Naive thymus-derived CD4-positive, alpha-beta T cell (primary cell): Measurements from ENCODE around the gene EPS8L3. TPM values are rescaled to one million over a fixed set of nuclear protein-coding genes. Genes with fewer than 3 reads are reported as not detected.
"Not testable (repeated sequence)": the region's sequence is repeated elsewhere in the genome, so short reads cannot be mapped to it uniquely, and the experiment has no call there.

ENCODE experiments used
- ATAC-seq: fragments of 150-1000 bp; cut with Tn5 transposase; 2 replicates; pipeline ENCODE4 v1.10.0; 2021; ENCODE audit warnings: mild to moderate bottlenecking, moderate library complexity
- CTCF ChIA-PET: fragments of 350-600 bp; sonication (Branson Sonifier 250); formaldehyde crosslinking; loops from one replicate; lab custom pipeline; 2021; ENCODE audit warnings: antibody characterized with exemption; lab: Charles Lee
- POLR2A ChIA-PET: fragments of 350-600 bp; sonication (Branson Sonifier 250); formaldehyde crosslinking; loops from one replicate; lab custom pipeline; 2021; ENCODE audit warnings: antibody characterized with exemption, inconsistent platforms; lab: Charles Lee
- DNase-seq, 9 donors: peaks; one replicate each; pipeline versions ENCODE4 v3.0.0 to v3.0.0-alpha.2; 2020 to 2022; ENCODE audit warnings: mixed read lengths in 1 of 9
- H3K27ac ChIP-seq: one replicate; pipeline ENCODE4 v1.7.0; 2013; ENCODE audit warnings: mild to moderate bottlenecking, low read depth, low read length, moderate library complexity
- H3K27me3 ChIP-seq, 2 donors: one replicate each; pipeline ENCODE4 v1.7.0; 2013; ENCODE audit warnings: low read length in 2 of 2, mild to moderate bottlenecking in 2 of 2, moderate library complexity in 2 of 2; ENCODE audit not compliant: control insufficient read depth in 2 of 2, insufficient read depth in 2 of 2
- H3K36me3 ChIP-seq, 3 experiments: 1 replicate in 2 of 3; 2 replicates in 1 of 3; pipeline ENCODE4 v1.7.0; 2013; ENCODE audit warnings: low read length in 3 of 3, mild to moderate bottlenecking in 3 of 3, moderate library complexity in 1 of 3; ENCODE audit not compliant: insufficient read depth in 3 of 3, control insufficient read depth in 2 of 3
- H3K4me1 ChIP-seq, 2 donors: one replicate each; pipeline ENCODE4 v1.7.0; 2013; ENCODE audit warnings: low read length in 2 of 2, mild to moderate bottlenecking in 2 of 2, moderate library complexity in 1 of 2; ENCODE audit not compliant: control insufficient read depth in 2 of 2, insufficient read depth in 2 of 2
- H3K4me3 ChIP-seq: 2 replicates; pipeline ENCODE4 v1.7.0; 2013; ENCODE audit warnings: mild to moderate bottlenecking, low read length
- H3K9me3 ChIP-seq, 3 experiments: 1 replicate in 2 of 3; 2 replicates in 1 of 3; pipeline ENCODE4 v1.7.0; 2013; ENCODE audit warnings: low read length in 3 of 3; ENCODE audit not compliant: control insufficient read depth in 2 of 3
- H3K27ac Mint-ChIP-seq, 9 donors: one replicate each; pipeline ENCODE4 v1.8.0; 2020 to 2022; ENCODE audit warnings: mixed read lengths in 9 of 9, mild to moderate bottlenecking in 8 of 9, moderate library complexity in 5 of 9, inconsistent platforms in 2 of 9
- H3K27me3 Mint-ChIP-seq, 5 donors: one replicate each; pipeline ENCODE4 v1.8.0; 2021 to 2022; ENCODE audit warnings: mixed read lengths in 5 of 5, mild to moderate bottlenecking in 1 of 5
- H3K36me3 Mint-ChIP-seq, 5 donors: one replicate each; pipeline ENCODE4 v1.8.0; 2020 to 2022; ENCODE audit warnings: mixed read lengths in 5 of 5, mild to moderate bottlenecking in 3 of 5, inconsistent platforms in 1 of 5
- H3K4me1 Mint-ChIP-seq, 7 donors: one replicate each; pipeline ENCODE4 v1.8.0; 2020 to 2022; ENCODE audit warnings: mixed read lengths in 7 of 7, mild to moderate bottlenecking in 3 of 7, inconsistent platforms in 1 of 7
- H3K4me3 Mint-ChIP-seq, 10 donors: one replicate each; pipeline ENCODE4 v1.8.0; 2020 to 2022; ENCODE audit warnings: mild to moderate bottlenecking in 10 of 10, mixed read lengths in 10 of 10, moderate library complexity in 6 of 10, inconsistent platforms in 2 of 10
- H3K9me3 Mint-ChIP-seq, 11 donors: one replicate each; pipeline ENCODE4 v1.8.0; 2020 to 2022; ENCODE audit warnings: mixed read lengths in 11 of 11, mild to moderate bottlenecking in 4 of 11, inconsistent platforms in 1 of 11, moderate library complexity in 1 of 11
- intact Hi-C, 2 donors: fragments of 100-400 bp; cut with micrococcal nuclease; formaldehyde crosslinking; loops; one replicate each; pipeline ENCODE4 v1.15.1; 2023
- polyA plus RNA-seq, 2 donors: library from polyadenylated mRNA; unstranded; fragments of 300-500 nt; fragmentation: Illumina TruSeq; gene quantifications; one replicate each; pipeline ENCODE4 v1.2.3, GENCODE V29; 2021
- total RNA-seq, 6 experiments: library from RNA in 5 of 6; stranded (reverse) in 5 of 6; gene quantifications; 1 replicate in 5 of 6; 2 replicates in 1 of 6; pipeline ENCODE4 v1.2.3 and lab custom pipeline; 2021 to 2026

Gene EPS8L3
- total and polyA plus RNA-seq, 7 experiments from 2014 or later = not detected

DNA sequence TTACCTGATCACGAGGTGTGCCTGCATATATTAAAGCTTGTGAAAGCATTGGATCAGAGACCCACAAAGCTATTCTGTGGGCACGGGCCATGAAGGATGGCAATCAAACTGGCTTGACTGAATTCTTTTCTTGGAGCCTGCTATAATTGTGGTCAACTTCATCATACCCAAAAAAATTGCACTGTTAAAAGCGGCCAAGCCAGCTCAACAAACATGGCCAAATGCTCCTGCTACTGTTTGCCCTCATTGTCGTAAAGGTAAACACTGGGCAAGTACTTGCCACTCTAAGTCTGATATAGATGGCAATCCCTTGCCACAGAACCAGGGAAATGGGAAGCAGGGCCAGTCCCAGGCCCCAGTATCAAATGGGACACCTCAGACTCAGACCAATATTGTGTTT, 58.3 kb downstream of the EPS8L3 start:
- POLR2A ChIA-PET = no interaction called here
- intact Hi-C loops = loop anchor here in 1 of 2 donors (5.0 kb wide), 1 partner anchor 38 kb away; the partner anchor contains the start of gene GSTM2

DNA sequence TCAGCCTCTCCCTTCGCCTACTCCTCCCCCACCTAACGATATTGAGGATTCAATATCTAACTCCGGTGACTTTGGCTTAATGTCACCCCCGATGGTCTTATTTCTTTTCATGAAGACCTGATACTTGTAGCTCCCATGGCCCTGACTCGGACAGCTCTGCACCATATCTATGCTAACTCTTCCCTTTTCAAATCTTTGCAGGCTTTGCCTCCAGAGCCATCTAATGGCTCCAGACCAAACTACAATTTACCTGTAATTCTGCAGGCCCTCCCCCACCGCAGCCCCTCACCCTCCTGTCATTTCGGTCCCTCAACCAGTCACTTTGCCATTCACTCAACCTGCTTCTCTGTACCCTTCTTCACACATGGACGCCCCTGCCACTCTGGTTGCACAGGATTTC, 59.5 kb downstream of the EPS8L3 start:
- Mint-ChIP-seq H3K9me3 (peaks cover 3 to 35% (median 11%) of the 10 kb centered on the region in 11 donors), H3K36me3 (peaks cover 5 to 49% (median 21%) of the 10 kb centered on the region in 5 donors), H3K27me3 (peaks cover 0 to 12% (median 0%) of the 10 kb centered on the region in 5 donors), H3K4me1 (peaks cover 0 to 1% (median 0%) of the 10 kb centered on the region in 7 donors), H3K4me3 (no peak overlapping the region), H3K27ac (no peak overlapping the region)
- Histone ChIP-seq H3K36me3 (no peaks in the 10 kb centered on the region), H3K4me1 (no peaks in the 10 kb centered on the region), H3K9me3 (no peaks in the 10 kb centered on the region), H3K27ac (no peak overlapping the region), H3K4me3 (no peak overlapping the region), H3K27me3 (no peaks in the 10 kb centered on the region)
- no peak for ATAC-seq
- ChIA-PET POLR2A (no interaction called here), CTCF (no interaction called here)
- intact Hi-C loops = loop anchor here in 1 of 2 donors (5.0 kb wide), 1 partner anchor 62 kb away; no protein-coding TSS in a partner anchor
- no peak for DNase-seq

More for the DNA sequence above, 58.3 kb downstream of the EPS8L3 start:
- CTCF ChIA-PET = interaction anchor here (0.9 kb wide), 1 partner anchor 69 kb away, joined by 3 read pairs; no protein-coding TSS in a partner anchor
- Histone ChIP-seq H3K27ac (no peak overlapping the region), H3K9me3 (no peaks in the 10 kb centered on the region), H3K36me3 (no peaks in the 10 kb centered on the region), H3K4me3 (no peak overlapping the region), H3K4me1 (no peaks in the 10 kb centered on the region), H3K27me3 (no peaks in the 10 kb centered on the region)
- peaks cover 0 to 12% (median 0%) of the 10 kb centered on the region in 5 donors for H3K27me3 Mint-ChIP-seq
- H3K36me3 Mint-ChIP-seq = peaks cover 8 to 54% (median 24%) of the 10 kb centered on the region in 5 donors
- H3K27ac Mint-ChIP-seq = no peak overlapping the region
- H3K4me1 Mint-ChIP-seq = peaks cover 0 to 1% (median 0%) of the 10 kb centered on the region in 7 donors
- H3K4me3 Mint-ChIP-seq = no peak overlapping the region
- no peak for ATAC-seq
- no peak for DNase-seq
- H3K9me3 Mint-ChIP-seq = peaks cover 4 to 40% (median 16%) of the 10 kb centered on the region in 11 donors

DNA sequence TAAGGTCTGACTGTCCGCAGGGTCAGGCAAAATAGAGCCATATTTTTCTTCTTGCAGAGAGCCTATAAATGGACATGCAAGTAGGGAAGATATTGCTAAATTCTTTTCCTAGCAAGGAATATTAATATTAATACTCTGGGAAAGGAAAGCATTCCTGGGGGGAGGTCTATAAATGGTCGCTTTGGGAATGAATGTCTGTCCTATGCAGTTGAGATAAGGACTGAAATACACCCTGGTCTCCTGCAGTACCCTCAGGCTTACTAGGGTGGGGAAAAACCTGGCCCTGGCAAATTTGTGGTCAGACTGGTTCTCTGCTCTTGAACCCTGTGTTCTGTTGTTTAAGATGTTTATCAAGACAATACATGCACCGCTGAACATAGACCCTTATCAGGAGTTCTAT, 60.8 kb downstream of the EPS8L3 start:
- H3K4me3 Mint-ChIP-seq, H3K4me1 ChIP-seq, H3K4me1 Mint-ChIP-seq, CTCF ChIA-PET, H3K9me3 ChIP-seq, H3K27ac ChIP-seq, H3K27ac Mint-ChIP-seq, DNase-seq, ATAC-seq, POLR2A ChIA-PET, H3K4me3 ChIP-seq, H3K36me3 ChIP-seq, H3K27me3 ChIP-seq: not testable (repeated sequence)
- intact Hi-C loops = loop anchor here in 1 of 2 donors (5.0 kb wide), 1 partner anchor 61 kb away; no protein-coding TSS in a partner anchor
- peaks cover under 1 to 44% (median 16%) of the 10 kb centered on the region in 5 donors for H3K36me3 Mint-ChIP-seq
- H3K9me3 Mint-ChIP-seq = peaks cover 0 to 22% (median 2%) of the 10 kb centered on the region in 11 donors
- peaks cover 0 to 12% (median 0%) of the 10 kb centered on the region in 5 donors for H3K27me3 Mint-ChIP-seq

Other genes starting within 250 kb of the EPS8L3 start
- gene GPR61, start 224.1 kb downstream of the EPS8L3 start, total RNA-seq = under 1 TPM; 0.05 to 0.58 (median 0.42) TPM
- gene GPR61, start 224.1 kb downstream of the EPS8L3 start, polyA plus RNA-seq = under 1 TPM in 1 of 2 donors, not detected in 1; 0.45 TPM
- 1 to 10 TPM; 4.9 to 9.3 (median 7.0) TPM for gene GNAI3, start 215.3 kb downstream of the EPS8L3 start, total RNA-seq
- 1 to 10 TPM; 7.2 to 7.7 TPM for gene GNAI3, start 215.3 kb downstream of the EPS8L3 start, polyA plus RNA-seq
- under 1 TPM in 1 of 5 experiments, not detected in 4; 0.39 TPM for gene GNAT2, start 144.3 kb downstream of the EPS8L3 start, total RNA-seq
- gene GNAT2, start 144.3 kb downstream of the EPS8L3 start, polyA plus RNA-seq = not detected
- 100 to 1,000 TPM in 3 of 5 experiments, 10 to 100 TPM in 2; 82.8 to 403 (median 119) TPM for gene AMPD2, start 144.1 kb downstream of the EPS8L3 start, total RNA-seq
- gene AMPD2, start 144.1 kb downstream of the EPS8L3 start, polyA plus RNA-seq = 10 to 100 TPM; 26.2 to 51.7 TPM
- 10 to 100 TPM; 14.2 to 28.4 (median 16.1) TPM for gene GSTM4, start 107.8 kb downstream of the EPS8L3 start, total RNA-seq
- gene GSTM4, start 107.8 kb downstream of the EPS8L3 start, polyA plus RNA-seq = 10 to 100 TPM in 1 of 2 donors, 1 to 10 TPM in 1; 3.1 to 15.0 TPM
- gene GSTM2, start 95.9 kb downstream of the EPS8L3 start, total RNA-seq = 100 to 1,000 TPM in 3 of 5 experiments, 10 to 100 TPM in 2; 52.2 to 201 (median 109) TPM
- gene GSTM2, start 95.9 kb downstream of the EPS8L3 start, polyA plus RNA-seq = 10 to 100 TPM; 64.6 to 72.2 TPM
- 10 to 100 TPM in 2 of 5 experiments, not detected in 3; 45.9 to 83.6 TPM for gene GSTM1, start 76.1 kb downstream of the EPS8L3 start, total RNA-seq
- 10 to 100 TPM in 1 of 2 donors, not detected in 1; 62.4 TPM for gene GSTM1, start 76.1 kb downstream of the EPS8L3 start, polyA plus RNA-seq
- gene GSTM5, start 51.7 kb downstream of the EPS8L3 start, total RNA-seq = under 1 TPM in 2 of 5 experiments, not detected in 3; 0.42 to 0.81 TPM
- gene GSTM5, start 51.7 kb downstream of the EPS8L3 start, polyA plus RNA-seq = not detected
- 10 to 100 TPM in 2 of 5 experiments, 1 to 10 TPM in 3; 1.9 to 13.9 (median 7.7) TPM for gene GSTM3, start 22.9 kb downstream of the EPS8L3 start, total RNA-seq
- 100 to 1,000 TPM in 1 of 2 donors, 10 to 100 TPM in 1; 75.6 to 130 TPM for gene GSTM3, start 22.9 kb downstream of the EPS8L3 start, polyA plus RNA-seq
- gene CSF1, start 146.9 kb upstream of the EPS8L3 start, total RNA-seq = 100 to 1,000 TPM in 1 of 5 experiments, 10 to 100 TPM in 1, 1 to 10 TPM in 3; 1.4 to 125 (median 5.9) TPM
- gene CSF1, start 146.9 kb upstream of the EPS8L3 start, polyA plus RNA-seq = 1 to 10 TPM in 1 of 2 donors, under 1 TPM in 1; 0.94 to 2.2 TPM
- gene AHCYL1, start 220.8 kb upstream of the EPS8L3 start, total RNA-seq = 10 to 100 TPM; 16.6 to 60.1 (median 37.1) TPM
- 10 to 100 TPM; 41.3 to 47.6 TPM for gene AHCYL1, start 220.8 kb upstream of the EPS8L3 start, polyA plus RNA-seq